NB4 (cell line): ENCODE measurements around the gene TMC8.

Source experiments
- MYC ChIP-seq: IDR thresholded peaks from 2 replicates; pipeline ENCODE4 v1.6.1; 2011; ENCODE audit warnings: low read depth, low read length
- POLR2A ChIP-seq: IDR thresholded peaks from 2 replicates; pipeline ENCODE4 v1.6.1; 2011; ENCODE audit warnings: mild to moderate bottlenecking; ENCODE audit not compliant: insufficient read length; ENCODE audit errors: extremely low read depth
- TF ChIP-seq, protein P1 (sequence below): IDR thresholded peaks from one replicate; pipeline ENCODE4 v1.5.1; 2012; ENCODE audit warnings: low read depth, low read length

- TF ChIP-seq, protein P1, sequence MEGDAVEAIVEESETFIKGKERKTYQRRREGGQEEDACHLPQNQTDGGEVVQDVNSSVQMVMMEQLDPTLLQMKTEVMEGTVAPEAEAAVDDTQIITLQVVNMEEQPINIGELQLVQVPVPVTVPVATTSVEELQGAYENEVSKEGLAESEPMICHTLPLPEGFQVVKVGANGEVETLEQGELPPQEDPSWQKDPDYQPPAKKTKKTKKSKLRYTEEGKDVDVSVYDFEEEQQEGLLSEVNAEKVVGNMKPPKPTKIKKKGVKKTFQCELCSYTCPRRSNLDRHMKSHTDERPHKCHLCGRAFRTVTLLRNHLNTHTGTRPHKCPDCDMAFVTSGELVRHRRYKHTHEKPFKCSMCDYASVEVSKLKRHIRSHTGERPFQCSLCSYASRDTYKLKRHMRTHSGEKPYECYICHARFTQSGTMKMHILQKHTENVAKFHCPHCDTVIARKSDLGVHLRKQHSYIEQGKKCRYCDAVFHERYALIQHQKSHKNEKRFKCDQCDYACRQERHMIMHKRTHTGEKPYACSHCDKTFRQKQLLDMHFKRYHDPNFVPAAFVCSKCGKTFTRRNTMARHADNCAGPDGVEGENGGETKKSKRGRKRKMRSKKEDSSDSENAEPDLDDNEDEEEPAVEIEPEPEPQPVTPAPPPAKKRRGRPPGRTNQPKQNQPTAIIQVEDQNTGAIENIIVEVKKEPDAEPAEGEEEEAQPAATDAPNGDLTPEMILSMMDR = no peak
- TF ChIP-seq POLR2A (no peak), MYC (no peak)
Observed at GRCh38 chr17:78144736-78145641, 14.4 kb downstream of the TMC8 start.
